Measurements from ENCODE around the gene NKIRAS2.
A peak's percentile ranks its signal among the peaks of the same experiment; 100 is the strongest.

Gene NKIRAS2

GRCh38 chr17:42019509-42020404 lies at the start of gene NKIRAS2:
TSS of gene NKIRAS2 (plus strand) at chr17:42020090. CDS start at chr17:42021578, 1,488 bp downstream.
- no peaks in the 10 kb centered on the region for H3K27me3 ChIP-seq (ENCODE audit: insufficient read depth, insufficient read length)
- H3K9ac ChIP-seq (ENCODE audit: insufficient read length, low read depth), result peak within 1 kb of the TSS; percentile 97
- H3K4me3 ChIP-seq (ENCODE audit: insufficient read length, low read depth), result peak within 1 kb of the TSS; percentile 86
- TF ChIP-seq YY1 (IDR thresholded peaks at IDR 0.05; ENCODE audit: insufficient read depth, insufficient read length), result no peak
- no peak for TF ChIP-seq ZNF274 (IDR thresholded peaks at IDR 0.05; ENCODE audit: low read depth, low read length)
- no peak for TF ChIP-seq SUZ12 (IDR thresholded peaks at IDR 0.05; ENCODE audit: extremely low read depth, insufficient read depth, insufficient read length)
- H3K9me3 ChIP-seq (ENCODE audit: insufficient read depth, low read length), result no peaks in the 10 kb centered on the region
- H3K4me1 ChIP-seq (ENCODE audit: insufficient read depth, insufficient read length), result peaks cover 8% of the 10 kb centered on the region
- H3K36me3 ChIP-seq (ENCODE audit: insufficient read depth, insufficient read length, low read length), result peaks cover 41% of the 10 kb centered on the region
- DNase-seq (ENCODE audit: low read depth, low spot score), result peak; percentile 79

- Histone ChIP-seq H3K36me3 (ENCODE audit: insufficient read depth, insufficient read length, low read length) (peaks cover 70% of the 10 kb centered on the region), H3K4me3 (ENCODE audit: insufficient read length, low read depth) (no peak overlapping the region), H3K9ac (ENCODE audit: insufficient read length, low read depth) (no peak overlapping the region), H3K4me1 (ENCODE audit: insufficient read depth, insufficient read length) (peaks cover 7% of the 10 kb centered on the region), H3K9me3 (ENCODE audit: insufficient read depth, low read length) (no peaks in the 10 kb centered on the region), H3K27me3 (ENCODE audit: insufficient read depth, insufficient read length) (no peaks in the 10 kb centered on the region)
- no peak for TF ChIP-seq SUZ12 (IDR thresholded peaks at IDR 0.05; ENCODE audit: extremely low read depth, insufficient read depth, insufficient read length)
- TF ChIP-seq ZNF274 (IDR thresholded peaks at IDR 0.05; ENCODE audit: low read depth, low read length), result no peak
- no peak for TF ChIP-seq YY1 (IDR thresholded peaks at IDR 0.05; ENCODE audit: insufficient read depth, insufficient read length)
- DNase-seq (ENCODE audit: low read depth, low spot score), result no peak
Observed at GRCh38 chr17:41970901-41971331, 49.0 kb upstream of the NKIRAS2 start.

GRCh38 chr17:41971721-41972523 lies 48.0 kb upstream of the NKIRAS2 start:
- Histone ChIP-seq H3K4me1 (ENCODE audit: insufficient read depth, insufficient read length) (peaks cover 7% of the 10 kb centered on the region), H3K9me3 (ENCODE audit: insufficient read depth, low read length) (no peaks in the 10 kb centered on the region), H3K36me3 (ENCODE audit: insufficient read depth, insufficient read length, low read length) (peaks cover 79% of the 10 kb centered on the region), H3K27me3 (ENCODE audit: insufficient read depth, insufficient read length) (no peaks in the 10 kb centered on the region), H3K4me3 (ENCODE audit: insufficient read length, low read depth) (no peak overlapping the region), H3K9ac (ENCODE audit: insufficient read length, low read depth) (no peak overlapping the region)
- DNase-seq (ENCODE audit: low read depth, low spot score), result no peak
- no peak for TF ChIP-seq YY1 (IDR thresholded peaks at IDR 0.05; ENCODE audit: insufficient read depth, insufficient read length)
- no peak for TF ChIP-seq ZNF274 (IDR thresholded peaks at IDR 0.05; ENCODE audit: low read depth, low read length)
- TF ChIP-seq SUZ12 (IDR thresholded peaks at IDR 0.05; ENCODE audit: extremely low read depth, insufficient read depth, insufficient read length), result no peak

DNA sequence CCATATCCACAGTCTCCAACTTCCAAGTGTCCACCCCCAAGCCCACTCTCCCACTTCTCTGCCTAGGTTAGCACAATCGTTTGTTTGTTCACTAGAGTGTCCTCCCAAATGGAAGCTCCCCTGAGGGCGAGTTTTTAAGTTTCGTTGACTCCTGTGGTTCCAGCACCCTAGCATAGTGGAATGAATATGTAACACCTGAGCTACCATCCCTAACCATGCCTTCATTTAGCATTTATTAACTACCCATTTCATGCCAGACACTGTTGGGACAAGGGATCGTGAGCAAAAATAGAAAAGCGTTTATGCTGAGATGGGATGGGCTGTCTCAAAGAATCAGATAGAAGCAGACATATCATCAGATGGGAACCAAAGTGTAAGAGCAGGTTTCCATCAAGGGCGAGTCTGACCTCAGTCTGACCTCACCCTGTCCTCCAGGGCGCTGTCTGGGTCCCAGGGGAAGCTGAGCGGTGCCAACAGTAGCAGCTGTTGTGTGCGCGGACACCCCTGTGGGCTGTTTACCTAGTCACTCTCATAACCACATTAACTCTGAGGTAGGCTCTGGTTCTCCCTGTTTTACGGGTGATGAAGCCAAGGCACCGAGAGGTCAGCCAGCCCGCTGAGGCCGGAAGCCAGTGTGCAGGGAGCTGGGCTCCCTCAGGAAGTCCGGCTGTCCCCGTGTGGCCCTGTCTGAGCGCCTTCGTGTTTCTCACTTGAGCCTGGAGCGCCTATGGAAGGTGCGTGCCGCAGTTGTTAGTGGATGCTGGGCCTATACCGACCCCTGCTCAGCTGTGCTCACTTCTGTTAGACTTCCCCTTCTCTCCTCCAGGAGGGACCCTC lies 47.1 kb upstream of the NKIRAS2 start:
- DNase-seq (ENCODE audit: low read depth, low spot score), result no peak
- peaks cover 4% of the 10 kb centered on the region for H3K4me1 ChIP-seq (ENCODE audit: insufficient read depth, insufficient read length)
- no peaks in the 10 kb centered on the region for H3K9me3 ChIP-seq (ENCODE audit: insufficient read depth, low read length)
- peaks cover 83% of the 10 kb centered on the region for H3K36me3 ChIP-seq (ENCODE audit: insufficient read depth, insufficient read length, low read length)
- H3K9ac ChIP-seq (ENCODE audit: insufficient read length, low read depth), result no peak overlapping the region
- TF ChIP-seq YY1 (IDR thresholded peaks at IDR 0.05; ENCODE audit: insufficient read depth, insufficient read length), result no peak
- no peak for TF ChIP-seq ZNF274 (IDR thresholded peaks at IDR 0.05; ENCODE audit: low read depth, low read length)
- TF ChIP-seq SUZ12 (IDR thresholded peaks at IDR 0.05; ENCODE audit: extremely low read depth, insufficient read depth, insufficient read length), result no peak
- no peaks in the 10 kb centered on the region for H3K27me3 ChIP-seq (ENCODE audit: insufficient read depth, insufficient read length)
- H3K4me3 ChIP-seq (ENCODE audit: insufficient read length, low read depth), result no peak overlapping the region

- DNase-seq (ENCODE audit: low read depth, low spot score), result no peak
- no peak overlapping the region for H3K9ac ChIP-seq (ENCODE audit: insufficient read length, low read depth)
- H3K9me3 ChIP-seq (ENCODE audit: insufficient read depth, low read length), result no peaks in the 10 kb centered on the region
- H3K4me3 ChIP-seq (ENCODE audit: insufficient read length, low read depth), result no peak overlapping the region
- no peaks in the 10 kb centered on the region for H3K27me3 ChIP-seq (ENCODE audit: insufficient read depth, insufficient read length)
- no peak for TF ChIP-seq YY1 (IDR thresholded peaks at IDR 0.05; ENCODE audit: insufficient read depth, insufficient read length)
- TF ChIP-seq SUZ12 (IDR thresholded peaks at IDR 0.05; ENCODE audit: extremely low read depth, insufficient read depth, insufficient read length), result no peak
- no peak for TF ChIP-seq ZNF274 (IDR thresholded peaks at IDR 0.05; ENCODE audit: low read depth, low read length)
- H3K4me1 ChIP-seq (ENCODE audit: insufficient read depth, insufficient read length), result no peaks in the 10 kb centered on the region
- peaks cover 83% of the 10 kb centered on the region for H3K36me3 ChIP-seq (ENCODE audit: insufficient read depth, insufficient read length, low read length)
Observed at GRCh38 chr17:41973408-41973811, 46.5 kb upstream of the NKIRAS2 start.

- H3K27me3 ChIP-seq (ENCODE audit: insufficient read depth, insufficient read length), result no peaks in the 10 kb centered on the region
- no peak for DNase-seq (ENCODE audit: low read depth, low spot score)
- no peak overlapping the region for H3K9ac ChIP-seq (ENCODE audit: insufficient read length, low read depth)
- no peak overlapping the region for H3K4me3 ChIP-seq (ENCODE audit: insufficient read length, low read depth)
- H3K36me3 ChIP-seq (ENCODE audit: insufficient read depth, insufficient read length, low read length), result peaks cover 78% of the 10 kb centered on the region
- TF ChIP-seq SUZ12 (IDR thresholded peaks at IDR 0.05; ENCODE audit: extremely low read depth, insufficient read depth, insufficient read length) (no peak), ZNF274 (IDR thresholded peaks at IDR 0.05; ENCODE audit: low read depth, low read length) (no peak), YY1 (IDR thresholded peaks at IDR 0.05; ENCODE audit: insufficient read depth, insufficient read length) (no peak)
- no peaks in the 10 kb centered on the region for H3K9me3 ChIP-seq (ENCODE audit: insufficient read depth, low read length)
- H3K4me1 ChIP-seq (ENCODE audit: insufficient read depth, insufficient read length), result no peaks in the 10 kb centered on the region
Observed at GRCh38 chr17:41974031-41974430, 45.9 kb upstream of the NKIRAS2 start.

All from NT2/D1 (cell line).